Stimulated activated CD8-positive, alpha-beta memory T cell treated with anti-CD3 and anti-CD28 coated beads, Interleukin-7, amount 100 ng/mL, for 48 hours (primary cell): Measurements from ENCODE around the gene KRTAP12-2.

ENCODE experiments used
- DNase-seq, 2 donors: peaks; one replicate each; pipeline ENCODE4 v3.0.0-alpha.2; 2020; ENCODE audit warnings: low read depth in 1 of 2; ENCODE audit errors: extremely low read depth in 1 of 2

Gene KRTAP12-2

GRCh38 chr21:44666401-44667320 lies at the start of gene KRTAP12-2:
KRTAP12-2 (minus strand) TSS chr21:44666927; CDS start chr21:44666886, 41 bp downstream.
- DNase-seq, result no peak

- no peak for DNase-seq
Observed at GRCh38 chr21:44714905-44715304, 48.2 kb upstream of the KRTAP12-2 start.

DNA sequence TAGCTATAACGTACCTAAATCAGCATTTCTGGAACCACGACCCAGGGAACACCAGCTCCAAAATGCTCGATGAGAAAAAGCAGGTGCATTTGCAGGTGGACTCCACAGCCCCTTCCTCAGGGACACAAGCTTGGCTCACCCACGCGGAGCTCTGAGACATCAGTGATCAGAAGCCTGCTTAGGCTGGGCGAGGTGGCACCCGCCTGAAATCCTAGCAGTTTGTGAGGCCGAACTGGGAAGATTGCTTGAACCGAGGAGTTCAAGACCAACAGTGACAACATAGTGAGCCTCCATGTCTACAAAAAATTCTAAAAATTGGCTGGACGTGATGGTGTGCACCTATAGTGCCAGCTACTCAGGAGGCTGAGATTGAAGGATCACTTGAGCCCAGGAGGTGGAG lies 47.1 kb upstream of the KRTAP12-2 start:
- no peak for DNase-seq

GRCh38 chr21:44713130-44713529 lies 46.4 kb upstream of the KRTAP12-2 start:
- DNase-seq, result no peak

DNA sequence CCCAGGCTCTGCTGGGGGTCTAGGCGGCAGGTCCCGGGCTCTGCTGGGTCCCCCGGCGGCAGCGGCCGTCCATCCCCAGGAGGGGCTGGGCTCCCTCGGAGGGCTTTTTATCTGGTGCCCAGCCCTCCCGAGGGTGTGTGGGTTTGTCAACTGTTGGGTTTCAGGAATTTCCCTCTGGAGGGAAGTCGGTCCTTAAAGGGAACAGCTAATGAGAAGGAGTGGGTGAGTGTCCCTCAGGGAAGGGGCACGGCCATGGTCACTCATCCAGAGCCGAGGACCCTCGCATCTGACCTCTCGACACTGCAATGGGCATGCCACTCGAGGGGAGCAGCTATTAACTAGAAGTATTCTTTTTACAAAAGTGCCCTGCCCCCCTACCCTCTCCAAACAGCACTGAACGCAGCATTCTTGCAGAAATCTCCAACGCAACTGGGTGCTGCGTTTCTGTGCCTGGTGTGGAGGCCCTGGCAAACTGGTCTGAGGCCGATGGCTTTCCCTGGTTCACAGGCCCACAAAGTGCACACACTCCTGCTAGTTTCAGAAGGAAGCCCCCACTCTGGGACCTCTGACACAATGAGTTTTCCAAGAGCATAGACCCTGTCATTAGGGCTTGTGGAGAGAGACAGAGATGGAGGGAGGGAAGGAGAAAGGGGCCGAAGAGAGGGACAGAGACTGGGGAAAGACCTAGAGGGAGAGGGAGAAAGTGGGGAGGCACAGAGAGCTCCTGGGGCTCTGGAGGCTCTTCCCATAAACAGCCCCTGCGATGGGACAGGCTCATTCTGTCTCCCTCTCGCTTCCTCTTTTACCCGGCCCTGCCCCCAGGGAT lies 45.7 kb upstream of the KRTAP12-2 start:
- no peak for DNase-seq

GRCh38 chr21:44711327-44712202 lies 44.8 kb upstream of the KRTAP12-2 start, which contains the start of gene TSPEAR:
TSPEAR (minus strand) TSS chr21:44711572; CDS start chr21:44711514, 58 bp downstream.
- DNase-seq, result no peak

- no peak for DNase-seq
Observed at GRCh38 chr21:44710756-44711326, 44.1 kb upstream of the KRTAP12-2 start.

DNA sequence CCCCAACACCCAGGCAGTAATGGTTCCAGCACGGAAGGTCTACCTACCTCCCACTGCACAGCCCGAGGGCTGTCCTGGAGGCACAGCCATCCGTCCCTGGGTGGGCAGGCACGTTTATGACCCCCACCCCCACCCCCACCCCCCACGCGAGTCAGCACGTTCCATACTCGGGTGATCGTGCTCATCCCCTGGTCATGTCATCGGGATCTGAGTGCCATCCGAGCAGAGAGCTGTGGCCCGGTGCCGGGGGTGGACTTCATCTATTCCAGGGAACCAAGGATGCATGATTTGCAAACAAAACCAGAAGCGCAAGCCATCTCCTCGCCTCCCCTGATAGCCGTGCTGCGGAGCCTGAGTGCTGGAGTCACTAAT lies 43.6 kb upstream of the KRTAP12-2 start:
- DNase-seq, result no peak

- DNase-seq, result peak in 1 of 2 donors; percentile 4
Observed at GRCh38 chr21:44709426-44710293, 42.9 kb upstream of the KRTAP12-2 start.

GRCh38 chr21:44708866-44709425 lies 42.2 kb upstream of the KRTAP12-2 start:
- DNase-seq, result no peak

DNA sequence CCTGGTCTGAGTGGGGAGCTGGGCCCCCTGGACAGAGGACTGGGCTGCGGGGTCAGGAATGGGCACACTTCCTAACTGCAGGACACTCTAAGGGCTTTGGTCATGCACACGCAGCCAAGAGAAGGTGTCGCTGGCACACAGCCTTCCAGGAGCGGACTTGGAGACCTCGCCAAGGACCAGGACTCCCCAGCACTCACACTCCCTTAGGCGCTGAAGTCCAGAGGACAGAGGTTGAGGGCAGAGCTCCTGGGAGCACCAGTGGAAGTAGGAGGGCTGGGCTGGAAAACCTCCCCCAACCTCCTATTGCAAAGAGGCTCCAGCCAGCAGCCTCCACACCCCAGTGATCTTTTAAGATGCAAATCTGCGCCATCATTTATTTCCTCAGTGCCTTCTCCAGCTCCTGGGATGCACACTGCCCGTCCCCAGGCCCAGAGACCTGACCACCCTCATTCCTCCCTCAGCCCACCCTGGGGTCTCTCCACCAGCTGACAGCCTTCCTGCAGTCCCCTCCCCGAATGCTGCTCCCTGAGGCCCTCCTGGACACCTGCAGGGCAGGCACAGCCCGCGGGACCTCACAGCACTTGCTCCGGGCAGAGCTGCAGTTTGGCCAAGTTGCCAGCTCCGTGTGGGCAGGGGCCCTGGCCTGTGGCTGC lies 41.6 kb upstream of the KRTAP12-2 start:
- no peak for DNase-seq

GRCh38 chr21:44706706-44707581 lies 40.2 kb upstream of the KRTAP12-2 start:
- DNase-seq, result no peak

DNA sequence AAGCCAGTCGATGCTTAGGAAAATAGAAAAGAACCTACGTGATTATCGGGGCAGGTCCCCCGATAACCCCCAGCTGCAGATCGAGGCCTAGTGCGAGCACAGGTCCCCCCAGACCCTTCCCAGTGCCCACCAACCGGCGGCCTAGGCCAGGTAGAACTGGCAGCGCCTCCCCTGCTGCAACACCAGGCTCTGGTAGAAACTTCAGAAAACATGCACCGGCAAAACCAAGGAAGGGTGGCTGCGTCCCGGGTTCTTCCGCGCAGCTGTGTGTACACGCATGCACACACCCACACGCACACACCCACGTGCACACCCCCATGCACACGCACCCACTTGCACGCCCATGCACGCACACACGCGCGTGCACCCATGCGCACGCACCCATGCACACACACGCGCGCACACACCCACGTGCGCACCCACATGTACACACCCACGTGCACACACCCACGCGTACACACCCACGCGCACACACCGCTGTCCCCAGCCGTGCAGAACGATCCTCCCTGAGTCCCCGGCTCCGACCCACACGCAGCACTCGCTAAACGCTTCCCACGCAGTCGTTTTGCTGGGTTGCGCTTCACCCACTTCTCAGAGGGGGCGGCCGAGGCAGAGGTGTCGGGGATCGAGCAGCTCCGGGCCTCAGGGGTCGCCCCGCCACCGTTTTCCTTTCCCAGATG lies 39.4 kb upstream of the KRTAP12-2 start:
- DNase-seq, result no peak

- DNase-seq, result no peak
Observed at GRCh38 chr21:44704636-44705001, 37.9 kb upstream of the KRTAP12-2 start.

GRCh38 chr21:44703731-44704635 lies 37.3 kb upstream of the KRTAP12-2 start:
- no peak for DNase-seq
